H54 (cell line): ENCODE measurements around the gene MUTYH.

Experiments used
- DNase-seq: peaks from one replicate; pipeline ENCODE4 v3.0.0; 2011; ENCODE audit warnings: low spot score, mixed read lengths; ENCODE audit not compliant: insufficient read length
- FAIRE-seq: peaks from 3 replicates; lab custom pipeline; 2011; peaks lifted over from hg19 to GRCh38; lab: Jason Lieb, UNC
- POLR2A ChIP-seq: IDR thresholded peaks from 2 replicates; pipeline ENCODE4 v1.6.1; 2011; ENCODE audit warnings: low read depth, mild to moderate bottlenecking, low read length

MUTYH gene

GRCh38 chr1:45282351-45282750, 57.9 kb downstream of the MUTYH start:
- DNase-seq (no peak), FAIRE-seq (no peak)
- TF ChIP-seq POLR2A = no peak
